ENCODE data around the gene ZNF688. TPM values are rescaled to one million over a fixed set of nuclear protein-coding genes. Genes with fewer than 3 reads are reported as not detected.
"Not testable (repeated sequence)": the region's sequence is repeated elsewhere in the genome, so short reads cannot be mapped to it uniquely, and the experiment has no call there.

ZNF688 gene
- total RNA-seq, 1 experiment from 2014 or later: 3.6 TPM

DNA sequence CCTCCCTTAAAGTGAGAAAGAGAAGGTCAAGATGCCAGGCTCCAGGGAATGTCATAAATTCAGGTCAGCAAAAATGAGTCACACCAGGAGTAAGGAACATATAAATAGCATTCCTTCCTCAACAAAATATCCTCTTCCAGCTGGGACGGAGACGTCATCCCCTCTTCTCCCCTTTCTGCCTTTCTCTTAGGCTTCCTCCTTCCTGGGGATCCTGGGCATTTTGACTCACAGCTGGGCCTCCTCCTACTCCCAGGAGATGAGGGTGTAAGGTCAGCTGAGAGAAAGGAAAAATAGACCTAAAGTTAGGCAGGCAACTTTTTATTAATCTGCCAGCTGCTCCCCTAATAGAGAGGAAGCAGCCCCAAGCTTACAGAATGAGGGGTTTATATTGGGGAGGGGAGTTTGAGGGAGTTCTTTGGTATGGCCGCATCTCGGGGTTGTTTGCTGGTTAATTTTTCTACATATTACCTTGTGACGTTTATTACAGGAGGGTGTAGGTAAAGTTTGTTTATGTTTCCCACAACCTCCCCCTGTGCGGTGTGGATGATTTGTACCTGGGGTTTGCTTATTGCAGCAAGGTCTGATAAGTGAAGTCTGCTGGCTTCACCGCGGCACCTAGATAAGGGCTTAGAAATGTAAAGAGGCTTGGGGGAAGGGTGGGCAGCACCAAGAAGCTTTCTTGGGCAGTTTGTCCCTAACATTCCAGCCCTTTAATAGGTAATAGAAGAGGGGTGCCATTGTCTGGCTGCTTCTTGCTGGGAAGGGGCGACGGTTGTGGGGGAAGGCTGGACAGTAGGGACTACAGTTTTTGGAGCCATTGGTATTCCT is 29.8 kb downstream of the ZNF688 start:
- Histone ChIP-seq H3K9me2 (ENCODE audit: insufficient read depth) (no peaks in the 10 kb centered on the region), H3K27ac (ENCODE audit: low read depth, low read length) (no peak overlapping the region), H3K4me2 (ENCODE audit: low read length) (no peak overlapping the region), H3K36me3 (ENCODE audit: control insufficient read depth in 1 of 2, insufficient read depth in 2 of 2, low read length in 2 of 2) (no peaks in the 10 kb centered on the region), H2AFZ (ENCODE audit: low read depth, low read length, poor library complexity, severe bottlenecking) (no peak overlapping the region), H3K9me3 (ENCODE audit: control insufficient read depth in 1 of 2, insufficient read depth in 1 of 2, low read depth in 1 of 2, low read length in 2 of 2) (no peaks in the 10 kb centered on the region), H3K4me1 (ENCODE audit: control insufficient read depth in 1 of 2, insufficient read depth in 2 of 2, low read length in 2 of 2) (peaks cover 0 to 13% of the 10 kb centered on the region in 2 experiments; a peak in 2 of 4 replicates), H3K79me2 (ENCODE audit: insufficient read depth, low read length) (no peaks in the 10 kb centered on the region), H3K27me3 (ENCODE audit: insufficient read depth, low read length) (no peaks in the 10 kb centered on the region), H4K20me1 (ENCODE audit: insufficient read depth) (no peaks in the 10 kb centered on the region), H3K9ac (ENCODE audit: low read length) (no peak overlapping the region), H3K4me3 (replicated peaks in 1 of 2; ENCODE audit: low read depth in 1 of 2, low read length in 2 of 2) (no peak overlapping the region)
- DNase-seq (ENCODE audit: low read depth, low spot score) (no peak), ATAC-seq (no peak)
- BruUV-seq (replicated peaks): no TSS peak
- ChIA-PET CTCF (no interaction called here), RAD21 (ENCODE audit: low non-redundant PET in 1 of 2, low total read pairs in 2 of 2, uncharacterized antibody in 2 of 2, unreplicated experiment in 2 of 2) (no interaction called here), POLR2A (no interaction called here)
- intact Hi-C loops (cut with micrococcal nuclease): no loop called here
- no peak for TF ChIP-seq POLR2AphosphoS5 (IDR thresholded peaks at IDR 0.05; ENCODE audit: low read depth, low read length)
- no peak for TF ChIP-seq CTCF (IDR thresholded peaks at IDR 0.05 in 2 of 3, conservative IDR thresholded peaks at IDR 0.05 in 1 of 3; ENCODE audit: borderline replicate concordance in 1 of 3, insufficient read depth in 1 of 3, low read depth in 2 of 3, low read length in 2 of 3)
- TF ChIP-seq SIN3A (IDR thresholded peaks at IDR 0.05; ENCODE audit: low read depth): no peak
- TF ChIP-seq EZH2 (IDR thresholded peaks at IDR 0.05): no peak
- no peak for TF ChIP-seq FOSL1 (IDR thresholded peaks at IDR 0.05; ENCODE audit: low read depth)
- TF ChIP-seq, protein P1, sequence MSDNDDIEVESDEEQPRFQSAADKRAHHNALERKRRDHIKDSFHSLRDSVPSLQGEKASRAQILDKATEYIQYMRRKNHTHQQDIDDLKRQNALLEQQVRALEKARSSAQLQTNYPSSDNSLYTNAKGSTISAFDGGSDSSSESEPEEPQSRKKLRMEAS (IDR thresholded peaks at IDR 0.05): no peak
- no peak for TF ChIP-seq ELF1 (IDR thresholded peaks at IDR 0.05; ENCODE audit: borderline replicate concordance, low read depth)
- TF ChIP-seq JUND (IDR thresholded peaks at IDR 0.05): no peak
- TF ChIP-seq SP1 (IDR thresholded peaks at IDR 0.05; ENCODE audit: low read depth): no peak
- no peak for TF ChIP-seq POLR2A (IDR thresholded peaks at IDR 0.05; ENCODE audit: borderline replicate concordance, extremely low read depth, insufficient read depth, insufficient read length)

- H4K20me1 ChIP-seq (ENCODE audit: insufficient read depth); H3K27ac ChIP-seq (ENCODE audit: low read depth, low read length); ATAC-seq; DNase-seq (ENCODE audit: low read depth, low spot score); H3K79me2 ChIP-seq (ENCODE audit: insufficient read depth, low read length); H3K9me2 ChIP-seq (ENCODE audit: insufficient read depth); H3K9ac ChIP-seq (ENCODE audit: low read length); CTCF ChIA-PET; H3K36me3 ChIP-seq (ENCODE audit: control insufficient read depth in 1 of 2, insufficient read depth in 2 of 2, low read length in 2 of 2); BruUV-seq (replicated peaks); H3K27me3 ChIP-seq (ENCODE audit: insufficient read depth, low read length); POLR2A ChIA-PET; H3K9me3 ChIP-seq (ENCODE audit: control insufficient read depth in 1 of 2, insufficient read depth in 1 of 2, low read depth in 1 of 2, low read length in 2 of 2); H3K4me2 ChIP-seq (ENCODE audit: low read length); RAD21 ChIA-PET (ENCODE audit: low non-redundant PET in 1 of 2, low total read pairs in 2 of 2, uncharacterized antibody in 2 of 2, unreplicated experiment in 2 of 2); H3K4me3 ChIP-seq (replicated peaks in 1 of 2; ENCODE audit: low read depth in 1 of 2, low read length in 2 of 2); intact Hi-C loops (cut with micrococcal nuclease); H2AFZ ChIP-seq (ENCODE audit: low read depth, low read length, poor library complexity, severe bottlenecking): not testable (repeated sequence)
- peaks cover 1 to 15% of the 10 kb centered on the region in 2 experiments; a peak in 3 of 4 replicates for H3K4me1 ChIP-seq (ENCODE audit: control insufficient read depth in 1 of 2, insufficient read depth in 2 of 2, low read length in 2 of 2)
Measured at GRCh38 chr16:30540916-30541464, 30.5 kb downstream of the ZNF688 start.

- H3K27me3 ChIP-seq (ENCODE audit: insufficient read depth, low read length); intact Hi-C loops (cut with micrococcal nuclease); H4K20me1 ChIP-seq (ENCODE audit: insufficient read depth); BruUV-seq (replicated peaks); H3K4me2 ChIP-seq (ENCODE audit: low read length); POLR2A ChIA-PET; CTCF ChIA-PET; H3K9ac ChIP-seq (ENCODE audit: low read length); H3K36me3 ChIP-seq (ENCODE audit: control insufficient read depth in 1 of 2, insufficient read depth in 2 of 2, low read length in 2 of 2); H3K4me3 ChIP-seq (replicated peaks in 1 of 2; ENCODE audit: low read depth in 1 of 2, low read length in 2 of 2); RAD21 ChIA-PET (ENCODE audit: low non-redundant PET in 1 of 2, low total read pairs in 2 of 2, uncharacterized antibody in 2 of 2, unreplicated experiment in 2 of 2); ATAC-seq; H3K9me2 ChIP-seq (ENCODE audit: insufficient read depth); H3K9me3 ChIP-seq (ENCODE audit: control insufficient read depth in 1 of 2, insufficient read depth in 1 of 2, low read depth in 1 of 2, low read length in 2 of 2); H2AFZ ChIP-seq (ENCODE audit: low read depth, low read length, poor library complexity, severe bottlenecking); DNase-seq (ENCODE audit: low read depth, low spot score); H3K79me2 ChIP-seq (ENCODE audit: insufficient read depth, low read length); H3K27ac ChIP-seq (ENCODE audit: low read depth, low read length): not testable (repeated sequence)
- peaks cover 4 to 24% of the 10 kb centered on the region in 2 experiments; a peak in 3 of 4 replicates for H3K4me1 ChIP-seq (ENCODE audit: control insufficient read depth in 1 of 2, insufficient read depth in 2 of 2, low read length in 2 of 2)
Measured at GRCh38 chr16:30539986-30540526, 31.5 kb downstream of the ZNF688 start.

All from HCT116 (cell line).